ENCODE data around the gene MYO1C.

The MYO1C gene

GRCh38 chr17:1482680-1483079, 9.8 kb downstream of the MYO1C start:
- DNase-seq, result no peak

- no peak for DNase-seq
Observed at GRCh38 chr17:1481736-1482135, 10.8 kb downstream of the MYO1C start.

- no peak for DNase-seq
Observed at GRCh38 chr17:1480747-1481465, 11.6 kb downstream of the MYO1C start.

- DNase-seq, result no peak
Observed at GRCh38 chr17:1478418-1478817, 14.1 kb downstream of the MYO1C start.

- DNase-seq, result no peak
Observed at GRCh38 chr17:1475321-1475854, 17.1 kb downstream of the MYO1C start.

- no peak for DNase-seq
Observed at GRCh38 chr17:1474402-1475189, 17.9 kb downstream of the MYO1C start.

- no peak for DNase-seq
Observed at GRCh38 chr17:1473841-1474240, 18.6 kb downstream of the MYO1C start.

GRCh38 chr17:1473170-1473569, 19.3 kb downstream of the MYO1C start:
- DNase-seq, result no peak

GRCh38 chr17:1471911-1472821, 20.3 kb downstream of the MYO1C start:
- no peak for DNase-seq

GRCh38 chr17:1471490-1471889, 21.0 kb downstream of the MYO1C start:
- no peak for DNase-seq

GRCh38 chr17:1470755-1471462, 21.6 kb downstream of the MYO1C start:
- no peak for DNase-seq

- no peak for DNase-seq
Observed at GRCh38 chr17:1470071-1470754, 22.3 kb downstream of the MYO1C start.

- DNase-seq, result no peak
Observed at GRCh38 chr17:1469231-1469852, 23.1 kb downstream of the MYO1C start.

- no peak for DNase-seq
Observed at GRCh38 chr17:1467898-1468492, 24.5 kb downstream of the MYO1C start.

GRCh38 chr17:1467258-1467657, 25.2 kb downstream of the MYO1C start:
- DNase-seq, result no peak

- DNase-seq, result no peak
Observed at GRCh38 chr17:1464186-1464585, 28.3 kb downstream of the MYO1C start.

GRCh38 chr17:1462164-1463112, 30.0 kb downstream of the MYO1C start:
- DNase-seq, result no peak

- DNase-seq, result no peak
Observed at GRCh38 chr17:1461198-1461944, 31.1 kb downstream of the MYO1C start.

- no peak for DNase-seq
Observed at GRCh38 chr17:1460233-1460632, 32.3 kb downstream of the MYO1C start.
